Karpas-422 (cell line): ENCODE results near the gene TNS3. TPM values are rescaled to one million over a fixed set of nuclear protein-coding genes. Genes with fewer than 3 reads are reported as not detected.

Source experiments
- DNase-seq: peaks from one replicate; pipeline ENCODE4 v3.0.0-alpha.2; 2015
- H2AFZ ChIP-seq: fragments of 200-600 bp; sonication (generic); 2 replicates; pipeline ENCODE4 v1.6.1; 2014; ENCODE audit warnings: antibody characterized with exemption, low read length, mixed read lengths
- H3K27ac ChIP-seq: fragments of 200-600 bp; sonication (generic); 2 replicates; pipeline ENCODE4 v1.5.1; 2014; ENCODE audit warnings: mild to moderate bottlenecking, low read length, moderate library complexity
- H3K27me3 ChIP-seq: fragments of 200-600 bp; sonication (generic); 2 replicates; pipeline ENCODE4 v1.6.1; 2014; ENCODE audit warnings: low read length, mixed read lengths
- H3K36me3 ChIP-seq: fragments of 200-600 bp; sonication (generic); 2 replicates; pipeline ENCODE4 v1.6.1; 2014; ENCODE audit warnings: low read length, mixed read lengths; ENCODE audit not compliant: insufficient read depth
- H3K4me1 ChIP-seq: fragments of 200-600 bp; sonication (generic); 2 replicates; pipeline ENCODE4 v1.6.1; 2014; ENCODE audit warnings: mild to moderate bottlenecking, low read length, mixed read lengths
- H3K4me2 ChIP-seq: fragments of 200-600 bp; sonication (generic); 2 replicates; pipeline ENCODE4 v1.6.1; 2014; ENCODE audit warnings: low read length, low read depth, mild to moderate bottlenecking; ENCODE audit not compliant: poor library complexity, severe bottlenecking
- H3K4me3 ChIP-seq: fragments of 200-600 bp; sonication (generic); 2 replicates; pipeline ENCODE4 v1.5.1; 2014; ENCODE audit warnings: mild to moderate bottlenecking, antibody characterized with exemption, low read length, mixed read lengths
- H3K79me2 ChIP-seq: fragments of 200-600 bp; sonication (generic); 2 replicates; pipeline ENCODE4 v1.6.1; 2014; ENCODE audit warnings: mild to moderate bottlenecking, low read length, mixed read lengths
- H3K9ac ChIP-seq: fragments of 200-600 bp; sonication (generic); 2 replicates; pipeline ENCODE4 v1.6.0; 2014; ENCODE audit warnings: low read length
- H3K9me2 ChIP-seq: fragments of 200-600 bp; sonication (generic), shearing (Covaris generic); replicated peaks from 2 replicates; pipeline ENCODE4 v1.6.0; 2014; ENCODE audit warnings: mild to moderate bottlenecking, low read length, moderate library complexity; ENCODE audit not compliant: insufficient read depth
- H3K9me3 ChIP-seq: fragments of 300-700, 200-600 bp; sonication (generic); 2 replicates; pipeline ENCODE4 v1.6.1; 2014; ENCODE audit warnings: low read length, mixed read lengths
- H4K20me1 ChIP-seq: fragments of 200-600 bp; sonication (generic); 2 replicates; pipeline ENCODE4 v1.6.1; 2014; ENCODE audit warnings: mild to moderate bottlenecking, antibody characterized with exemption, low read length, low read depth; ENCODE audit not compliant: insufficient read depth
- total RNA-seq: library from RNA; depleted of rRNA; stranded (reverse); fragments of >200 nt; shearing (Covaris generic); gene quantifications from 2 replicates; pipeline ENCODE4 v1.2.3, GENCODE V29; 2014; ENCODE audit warnings: low replicate concordance

Gene TNS3
- total RNA-seq, 1 experiment from 2014 or later, result 56.6 TPM

GRCh38 chr7:47489624-47490023 lies 92.3 kb downstream of the TNS3 start:
- Histone ChIP-seq H3K79me2 (peaks cover 95% of the 10 kb centered on the region), H2AFZ (no peak overlapping the region), H4K20me1 (no peaks in the 10 kb centered on the region)

GRCh38 chr7:47488969-47489342 lies 93.0 kb downstream of the TNS3 start:
- Histone ChIP-seq H3K9ac (no peak overlapping the region), H3K4me2 (no peak overlapping the region), H3K36me3 (no peaks in the 10 kb centered on the region; the same call in 1 of the 2 replicates), H3K27ac (no peak overlapping the region), H3K9me2 (no peaks in the 10 kb centered on the region), H2AFZ (no peak overlapping the region), H3K4me1 (peaks cover 32% of the 10 kb centered on the region), H3K4me3 (no peak overlapping the region), H3K79me2 (peaks cover 95% of the 10 kb centered on the region), H3K9me3 (no peaks in the 10 kb centered on the region), H3K27me3 (no peaks in the 10 kb centered on the region), H4K20me1 (no peaks in the 10 kb centered on the region; the same call in 1 of the 2 replicates)
- DNase-seq, result no peak

More at GRCh38 chr7:47489624-47490023, 92.3 kb downstream of the TNS3 start:
- H3K4me3 ChIP-seq, result no peak overlapping the region
- H3K9me2 ChIP-seq, result no peaks in the 10 kb centered on the region
- no peaks in the 10 kb centered on the region for H3K27me3 ChIP-seq
- DNase-seq, result no peak
- H3K4me1 ChIP-seq, result peaks cover 35% of the 10 kb centered on the region
- no peak overlapping the region for H3K9ac ChIP-seq
- H3K4me2 ChIP-seq, result no peak overlapping the region
- H3K27ac ChIP-seq, result no peak overlapping the region
- no peaks in the 10 kb centered on the region for H3K9me3 ChIP-seq
- H3K36me3 ChIP-seq, result no peaks in the 10 kb centered on the region; the same call in 1 of the 2 replicates

- H3K4me2 ChIP-seq, result no peak overlapping the region
- no peak overlapping the region for H3K9ac ChIP-seq
- no peaks in the 10 kb centered on the region; the same call in 1 of the 2 replicates for H4K20me1 ChIP-seq
- no peaks in the 10 kb centered on the region for H3K27me3 ChIP-seq
- H2AFZ ChIP-seq, result no peak overlapping the region
- H3K4me3 ChIP-seq, result no peak overlapping the region
- H3K9me2 ChIP-seq, result no peaks in the 10 kb centered on the region
- peaks cover 98% of the 10 kb centered on the region for H3K79me2 ChIP-seq
- peaks cover 32% of the 10 kb centered on the region for H3K4me1 ChIP-seq
- no peak overlapping the region for H3K27ac ChIP-seq
- H3K36me3 ChIP-seq, result no peaks in the 10 kb centered on the region; the same call in 1 of the 2 replicates
- no peak for DNase-seq
- H3K9me3 ChIP-seq, result no peaks in the 10 kb centered on the region
Measured at GRCh38 chr7:47488201-47488968, 93.5 kb downstream of the TNS3 start.

GRCh38 chr7:47485640-47486435 lies 96.1 kb downstream of the TNS3 start:
- H3K9me3 ChIP-seq, result no peaks in the 10 kb centered on the region
- no peak overlapping the region for H3K4me2 ChIP-seq
- no peak overlapping the region for H3K27ac ChIP-seq
- H2AFZ ChIP-seq, result no peak overlapping the region
- H3K79me2 ChIP-seq, result peaks cover 94% of the 10 kb centered on the region
- no peaks in the 10 kb centered on the region for H3K27me3 ChIP-seq
- H3K9ac ChIP-seq, result no peak overlapping the region
- peaks cover 48% of the 10 kb centered on the region for H3K4me1 ChIP-seq
- no peaks in the 10 kb centered on the region for H3K9me2 ChIP-seq
- no peaks in the 10 kb centered on the region; the same call in 1 of the 2 replicates for H3K36me3 ChIP-seq
- DNase-seq, result no peak
- H3K4me3 ChIP-seq, result no peak overlapping the region
- no peaks in the 10 kb centered on the region; the same call in 1 of the 2 replicates for H4K20me1 ChIP-seq

- H2AFZ ChIP-seq, result no peak overlapping the region
- H3K27me3 ChIP-seq, result no peaks in the 10 kb centered on the region
- H3K4me1 ChIP-seq, result peaks cover 54% of the 10 kb centered on the region
- H3K9me3 ChIP-seq, result no peaks in the 10 kb centered on the region
- no peak overlapping the region for H3K9ac ChIP-seq
- no peak for DNase-seq
- H3K36me3 ChIP-seq, result no peaks in the 10 kb centered on the region; the same call in 1 of the 2 replicates
- H3K4me3 ChIP-seq, result no peak overlapping the region
- H3K4me2 ChIP-seq, result no peak overlapping the region
- H4K20me1 ChIP-seq, result no peaks in the 10 kb centered on the region; the same call in 1 of the 2 replicates
- no peaks in the 10 kb centered on the region for H3K9me2 ChIP-seq
- H3K79me2 ChIP-seq, result peaks cover 95% of the 10 kb centered on the region
- no peak overlapping the region for H3K27ac ChIP-seq
Measured at GRCh38 chr7:47484923-47485639, 96.8 kb downstream of the TNS3 start.

- Histone ChIP-seq H3K4me1 (peaks cover 54% of the 10 kb centered on the region), H3K9me2 (no peaks in the 10 kb centered on the region), H3K36me3 (no peaks in the 10 kb centered on the region; the same call in 1 of the 2 replicates), H2AFZ (no peak overlapping the region), H3K9ac (no peak overlapping the region), H4K20me1 (no peaks in the 10 kb centered on the region; the same call in 1 of the 2 replicates), H3K27ac (peak overlapping the region; percentile 33; the same call in 1 of the 2 replicates), H3K27me3 (no peaks in the 10 kb centered on the region), H3K79me2 (peaks cover 95% of the 10 kb centered on the region), H3K4me3 (no peak overlapping the region), H3K4me2 (no peak overlapping the region), H3K9me3 (no peaks in the 10 kb centered on the region)
- no peak for DNase-seq
Measured at GRCh38 chr7:47484457-47484856, 97.5 kb downstream of the TNS3 start.

GRCh38 chr7:47483604-47484273 lies 98.2 kb downstream of the TNS3 start:
- Histone ChIP-seq H3K4me1 (peaks cover 51% of the 10 kb centered on the region), H3K9me2 (no peaks in the 10 kb centered on the region), H4K20me1 (no peaks in the 10 kb centered on the region; the same call in 1 of the 2 replicates), H3K9ac (no peak overlapping the region), H3K4me3 (no peak overlapping the region), H3K4me2 (no peak overlapping the region), H3K27ac (peak overlapping the region; percentile 33; the same call in 1 of the 2 replicates), H3K9me3 (no peaks in the 10 kb centered on the region), H3K36me3 (no peaks in the 10 kb centered on the region; the same call in 1 of the 2 replicates), H3K27me3 (no peaks in the 10 kb centered on the region), H2AFZ (no peak overlapping the region), H3K79me2 (peaks cover 92% of the 10 kb centered on the region)
- peak; percentile 58 for DNase-seq
